HEK293T (cell line): ENCODE data around the gene HERC3.

Experiments
- CTCF ChIA-PET: fragments of 350-600 bp; formaldehyde crosslinking; extraction: SDS; loops from one replicate; lab custom pipeline; 2021; ENCODE audit warnings: antibody characterized with exemption, inconsistent platforms; lab: Yijun Ruan, JAX
- POLR2A ChIA-PET: fragments of 350-600 bp; formaldehyde crosslinking; extraction: SDS; loops from one replicate; lab custom pipeline; 2020; ENCODE audit warnings: antibody characterized with exemption, inconsistent platforms; lab: Yijun Ruan, JAX
- DNase-seq: peaks from one replicate; pipeline ENCODE4 v3.0.0; 2012; ENCODE audit warnings: mixed read lengths; ENCODE audit errors: extremely low spot score
- ARNT ChIP-seq: fragments of 450-650 bp; IDR thresholded peaks from 2 replicates; pipeline ENCODE4 v1.6.1; 2017; ENCODE audit warnings: mild to moderate bottlenecking
- BHLHE40 ChIP-seq: fragments of 450-650 bp; IDR thresholded peaks from 2 replicates; pipeline ENCODE4 v1.6.1; 2016; ENCODE audit warnings: mild to moderate bottlenecking, moderate library complexity, borderline replicate concordance
- CTBP1 ChIP-seq: fragments of 450-650 bp; IDR thresholded peaks from 2 replicates; pipeline ENCODE4 v1.6.1; 2016; ENCODE audit warnings: borderline replicate concordance
- ELF4 ChIP-seq: fragments of 450-650 bp; IDR thresholded peaks from 2 replicates; pipeline ENCODE4 v1.6.1; 2017; ENCODE audit warnings: antibody characterized with exemption
- FOXA1 ChIP-seq: fragments of 450-650 bp; IDR thresholded peaks from 2 replicates; pipeline ENCODE4 v1.6.1; 2016; ENCODE audit warnings: mild to moderate bottlenecking
- FOXK2 ChIP-seq: fragments of 450-650 bp; IDR thresholded peaks from 2 replicates; pipeline ENCODE4 v1.6.1; 2016; ENCODE audit warnings: mild to moderate bottlenecking
- FOXM1 ChIP-seq: fragments of 450-650 bp; IDR thresholded peaks from 2 replicates; pipeline ENCODE4 v1.6.1; 2017; ENCODE audit warnings: mild to moderate bottlenecking, borderline replicate concordance
- HDGF ChIP-seq: fragments of 450-650 bp; IDR thresholded peaks from 2 replicates; pipeline ENCODE4 v1.6.1; 2017; ENCODE audit warnings: antibody characterized with exemption, borderline replicate concordance
- L3MBTL2 ChIP-seq: fragments of 450-650 bp; conservative IDR thresholded peaks from 2 replicates; pipeline ENCODE4 v1.6.1; 2016; ENCODE audit warnings: mild to moderate bottlenecking
- LEF1 ChIP-seq: fragments of 450-650 bp; IDR thresholded peaks from 2 replicates; pipeline ENCODE4 v1.6.1; 2017; ENCODE audit warnings: mild to moderate bottlenecking, borderline replicate concordance
- NFRKB ChIP-seq: fragments of 450-650 bp; IDR thresholded peaks from 2 replicates; pipeline ENCODE4 v1.6.1; 2016; ENCODE audit warnings: mild to moderate bottlenecking, moderate library complexity
- PKNOX1 ChIP-seq: fragments of 450-650 bp; IDR thresholded peaks from 2 replicates; pipeline ENCODE4 v1.6.1; 2016
- SP1 ChIP-seq: fragments of 450-650 bp; IDR thresholded peaks from 2 replicates; pipeline ENCODE4 v1.6.1; 2017
- SUZ12 ChIP-seq: fragments of 450-650 bp; IDR thresholded peaks from 2 replicates; pipeline ENCODE4 v1.6.1; 2016; ENCODE audit warnings: mild to moderate bottlenecking
- TARDBP ChIP-seq: fragments of 450-650 bp; IDR thresholded peaks from 2 replicates; pipeline ENCODE4 v1.6.1; 2016
- ZNF384 ChIP-seq: fragments of 450-650 bp; IDR thresholded peaks from 2 replicates; pipeline ENCODE4 v1.6.1; 2016

The HERC3 gene

GRCh38 chr4:88756149-88756548 lies 163.9 kb downstream of the HERC3 start:
- DNase-seq = no peak
- ChIA-PET CTCF (interaction anchor here (0.6 kb wide), 1 partner anchor 223 kb away, joined by 3 read pairs; no protein-coding TSS in a partner anchor), POLR2A (no interaction called here)
- TF ChIP-seq ELF4 (no peak), FOXK2 (no peak), ZNF384 (no peak), BHLHE40 (no peak), FOXM1 (no peak), SUZ12 (no peak), CTBP1 (no peak), FOXA1 (no peak), L3MBTL2 (no peak), PKNOX1 (no peak), SP1 (no peak), HDGF (no peak), NFRKB (no peak)

- no peak for DNase-seq
- no peak for TF ChIP-seq SUZ12
- TF ChIP-seq LEF1 = no peak
- no peak for TF ChIP-seq CTBP1
- TF ChIP-seq PKNOX1 = no peak
- no peak for TF ChIP-seq ZNF384
- no peak for TF ChIP-seq ARNT
- no peak for TF ChIP-seq L3MBTL2
- TF ChIP-seq BHLHE40 = no peak
- TF ChIP-seq FOXM1 = no peak
- TF ChIP-seq ELF4 = no peak
- no peak for TF ChIP-seq SP1
- TF ChIP-seq TARDBP = no peak
- TF ChIP-seq FOXK2 = no peak
- TF ChIP-seq HDGF = no peak
- TF ChIP-seq NFRKB = no peak
- no peak for TF ChIP-seq FOXA1
- CTCF ChIA-PET = no interaction called here
- POLR2A ChIA-PET = no interaction called here
Measured at GRCh38 chr4:88757067-88757466, 164.8 kb downstream of the HERC3 start.

GRCh38 chr4:88757776-88758175 lies 165.5 kb downstream of the HERC3 start:
- no peak for TF ChIP-seq L3MBTL2
- TF ChIP-seq FOXA1 = no peak
- no peak for TF ChIP-seq HDGF
- CTCF ChIA-PET = interaction anchor here (1.0 kb wide), 1 partner anchor 9 kb away, joined by 3 read pairs; no protein-coding TSS in a partner anchor
- POLR2A ChIA-PET = no interaction called here
- no peak for DNase-seq
